Large intestine (tissue), 12 donors: Measurements from ENCODE around the gene SHLD1. TPM values are rescaled to one million over a fixed set of nuclear protein-coding genes. Genes with fewer than 3 reads are reported as not detected.
"Not testable (repeated sequence)": the region's sequence is repeated elsewhere in the genome, so short reads cannot be mapped to it uniquely, and the experiment has no call there.

Source experiments
- DNase-seq, 2 donors: peaks; one replicate each; pipeline versions ENCODE4 v3.0.0 to v3.0.0-alpha.2; 2013
- H3K27ac ChIP-seq: one replicate; pipeline ENCODE4 v1.5.1; 2013; ENCODE audit warnings: low read length
- H3K27me3 ChIP-seq: 2 replicates; pipeline ENCODE4 v1.6.1; 2013; ENCODE audit warnings: low read length; ENCODE audit not compliant: control insufficient read depth, insufficient read depth
- H3K36me3 ChIP-seq: 2 replicates; pipeline ENCODE4 v1.6.1; 2013; ENCODE audit warnings: low read length; ENCODE audit not compliant: control insufficient read depth, insufficient read depth
- H3K4me1 ChIP-seq: one replicate; pipeline ENCODE4 v1.6.1; 2013; ENCODE audit warnings: low read length; ENCODE audit not compliant: control insufficient read depth, insufficient read depth
- H3K4me3 ChIP-seq: one replicate; pipeline ENCODE4 v1.5.1; 2013; ENCODE audit warnings: low read length
- H3K9me3 ChIP-seq: one replicate; pipeline ENCODE4 v1.6.1; 2013; ENCODE audit warnings: mild to moderate bottlenecking, low read depth, low read length, moderate library complexity; ENCODE audit not compliant: control insufficient read depth
- WGBS: methylation state at CpG from one replicate; pipeline ENCODE4 v1.1.5; 2013; ENCODE audit warnings: low lambda C conversion rate; ENCODE audit not compliant: insufficient coverage; 5-methylcytosine and 5-hydroxymethylcytosine counted together
- long read RNA-seq, 11 donors: transcript quantifications; one replicate each; lab custom pipeline, GENCODE V29; 2026
- polyA plus RNA-seq: library from polyadenylated mRNA; unstranded; fragments of 120-200 nt; gene quantifications from one replicate; pipeline ENCODE4 v1.2.1, GENCODE V29; 2013

SHLD1 gene
- 14.6 TPM for polyA plus RNA-seq
- long read RNA-seq, donor 1, partial matches to known transcripts, result 0 of 6 reads
- long read RNA-seq, donor 1, other reads (novel, unspliced or antisense), result 0 of 6 reads
- long read RNA-seq, donor 2, transcript SHLD1-201 (3 exons, 1,154 nt), result major isoform, 10 of 12 reads
- long read RNA-seq, donor 2, partial matches to known transcripts, result 0 of 12 reads
- long read RNA-seq, donor 2, other reads (novel, unspliced or antisense), result 0 of 12 reads
- long read RNA-seq, donor 3, transcript SHLD1-201 (3 exons, 1,154 nt), result major isoform, 12 of 16 reads
- long read RNA-seq, donor 3, partial matches to known transcripts, result 0 of 16 reads
- long read RNA-seq, donor 3, other reads (novel, unspliced or antisense), result 0 of 16 reads
- long read RNA-seq, donor 4, partial matches to known transcripts, result 0 of 1 reads
- long read RNA-seq, donor 4, other reads (novel, unspliced or antisense), result 0 of 1 reads
- long read RNA-seq, donor 5, partial matches to known transcripts, result 0 of 2 reads
- long read RNA-seq, donor 5, other reads (novel, unspliced or antisense), result 0 of 2 reads
- long read RNA-seq, donor 6, transcript SHLD1-201 (3 exons, 1,154 nt), result major isoform, 8 of 10 reads
- long read RNA-seq, donor 6, partial matches to known transcripts, result 0 of 10 reads
- long read RNA-seq, donor 6, other reads (novel, unspliced or antisense), result 0 of 10 reads
- long read RNA-seq, donor 7, transcript SHLD1-201 (3 exons, 1,154 nt), result major isoform, 7 of 7 reads
- long read RNA-seq, donor 7, partial matches to known transcripts, result 0 of 7 reads
- long read RNA-seq, donor 7, other reads (novel, unspliced or antisense), result 0 of 7 reads
- long read RNA-seq, donor 8, transcript SHLD1-201 (3 exons, 1,154 nt), result major isoform, 6 of 6 reads
- long read RNA-seq, donor 8, partial matches to known transcripts, result 0 of 6 reads
- long read RNA-seq, donor 8, other reads (novel, unspliced or antisense), result 0 of 6 reads
- long read RNA-seq, donor 9, transcript SHLD1-201 (3 exons, 1,154 nt), result major isoform, 8 of 13 reads
- long read RNA-seq, donor 9, partial matches to known transcripts, result 0 of 13 reads
- long read RNA-seq, donor 9, other reads (novel, unspliced or antisense), result 0 of 13 reads
- long read RNA-seq, donor 10, transcript SHLD1-201 (3 exons, 1,154 nt), result major isoform, 11 of 14 reads
- long read RNA-seq, donor 10, partial matches to known transcripts, result 0 of 14 reads
- long read RNA-seq, donor 10, other reads (novel, unspliced or antisense), result 0 of 14 reads
- long read RNA-seq, donor 11, transcript SHLD1-201 (3 exons, 1,154 nt), result major isoform, 5 of 5 reads
- long read RNA-seq, donor 11, partial matches to known transcripts, result 0 of 5 reads
- long read RNA-seq, donor 11, other reads (novel, unspliced or antisense), result 0 of 5 reads

- Histone ChIP-seq H3K9me3 (no peaks in the 10 kb centered on the region), H3K4me3 (peak within 1 kb of the TSS; percentile 64), H3K27me3 (no peaks in the 10 kb centered on the region), H3K36me3 (no peaks in the 10 kb centered on the region), H3K4me1 (peaks cover 54% of the 10 kb centered on the region), H3K27ac (peak within 1 kb of the TSS; percentile 91)
- WGBS, result 0% methylated on average over 1 of the region's 27 CpGs
- peak; percentile 79 to 88 for DNase-seq
These were observed at the start of gene SHLD1 for GRCh38 chr20:5749952-5750779. Gene SHLD1 (plus strand): TSS chr20:5750401. CDS start chr20:5772866, 22,465 bp downstream.

GRCh38 chr20:5702339-5702738 is 47.9 kb upstream of the SHLD1 start:
- H3K4me1 ChIP-seq, H3K4me3 ChIP-seq, H3K36me3 ChIP-seq, DNase-seq, H3K27ac ChIP-seq, H3K9me3 ChIP-seq, H3K27me3 ChIP-seq: not testable (repeated sequence)
- WGBS, result no CpG with 5 or more reads among the region's 5 CpGs

GRCh38 chr20:5703681-5704101 is 46.5 kb upstream of the SHLD1 start:
- no peaks in the 10 kb centered on the region for H3K4me1 ChIP-seq
- no peak overlapping the region for H3K4me3 ChIP-seq
- no peaks in the 10 kb centered on the region for H3K9me3 ChIP-seq
- H3K27ac ChIP-seq, result no peak overlapping the region
- DNase-seq, result peak in 1 of 2 donors; percentile 22
- no peaks in the 10 kb centered on the region for H3K36me3 ChIP-seq
- WGBS, result 57% methylated on average over 2 of the region's 5 CpGs
- no peaks in the 10 kb centered on the region for H3K27me3 ChIP-seq

GRCh38 chr20:5705827-5706226 is 44.4 kb upstream of the SHLD1 start:
- H3K4me3 ChIP-seq, result no peak overlapping the region
- no peaks in the 10 kb centered on the region for H3K27me3 ChIP-seq
- H3K9me3 ChIP-seq, result no peaks in the 10 kb centered on the region
- no peaks in the 10 kb centered on the region for H3K36me3 ChIP-seq
- no peak for DNase-seq
- no peaks in the 10 kb centered on the region for H3K4me1 ChIP-seq
- no CpG with 5 or more reads among the region's 6 CpGs for WGBS
- no peak overlapping the region for H3K27ac ChIP-seq

- Histone ChIP-seq H3K27me3 (no peaks in the 10 kb centered on the region), H3K36me3 (no peaks in the 10 kb centered on the region), H3K9me3 (no peaks in the 10 kb centered on the region), H3K4me1 (no peaks in the 10 kb centered on the region), H3K27ac (no peak overlapping the region), H3K4me3 (no peak overlapping the region)
- DNase-seq, result no peak
- WGBS, result no CpG with 5 or more reads among the region's 9 CpGs
These were observed 43.4 kb upstream of the SHLD1 start for GRCh38 chr20:5706797-5707196.

- DNase-seq, result no peak
- WGBS, result no CpG with 5 or more reads among the region's 3 CpGs
- Histone ChIP-seq H3K9me3 (no peaks in the 10 kb centered on the region), H3K27me3 (no peaks in the 10 kb centered on the region), H3K4me1 (no peaks in the 10 kb centered on the region), H3K27ac (no peak overlapping the region), H3K4me3 (no peak overlapping the region), H3K36me3 (no peaks in the 10 kb centered on the region)
These were observed 39.6 kb upstream of the SHLD1 start for GRCh38 chr20:5710551-5710950.

GRCh38 chr20:5714261-5715041 is 35.8 kb upstream of the SHLD1 start:
- Histone ChIP-seq H3K36me3 (no peaks in the 10 kb centered on the region), H3K27me3 (no peaks in the 10 kb centered on the region), H3K27ac (no peak overlapping the region), H3K4me1 (no peaks in the 10 kb centered on the region), H3K9me3 (no peaks in the 10 kb centered on the region), H3K4me3 (no peak overlapping the region)
- peak; percentile 53 to 78 for DNase-seq
- 60% methylated on average over 1 of the region's 4 CpGs for WGBS

GRCh38 chr20:5715071-5715841 is 34.9 kb upstream of the SHLD1 start:
- no peaks in the 10 kb centered on the region for H3K36me3 ChIP-seq
- H3K9me3 ChIP-seq, result no peaks in the 10 kb centered on the region
- H3K27me3 ChIP-seq, result no peaks in the 10 kb centered on the region
- H3K4me1 ChIP-seq, result no peaks in the 10 kb centered on the region
- H3K4me3 ChIP-seq, result no peak overlapping the region
- DNase-seq, result no peak
- WGBS, result 20% methylated on average over 1 of the region's 5 CpGs
- no peak overlapping the region for H3K27ac ChIP-seq
